Cerebellar nuclear complex (tissue), 1 donor: Measurements from ENCODE around the gene PRKN.

ENCODE experiments used
- DNase-seq, 2 experiments: peaks; one replicate each; lab custom pipeline; 2025; lab: John Stamatoyannopoulos, UW

PRKN gene

GRCh38 chr6:162187168-162187935, 540.2 kb downstream of the PRKN start:
- DNase-seq, result no peak

DNA sequence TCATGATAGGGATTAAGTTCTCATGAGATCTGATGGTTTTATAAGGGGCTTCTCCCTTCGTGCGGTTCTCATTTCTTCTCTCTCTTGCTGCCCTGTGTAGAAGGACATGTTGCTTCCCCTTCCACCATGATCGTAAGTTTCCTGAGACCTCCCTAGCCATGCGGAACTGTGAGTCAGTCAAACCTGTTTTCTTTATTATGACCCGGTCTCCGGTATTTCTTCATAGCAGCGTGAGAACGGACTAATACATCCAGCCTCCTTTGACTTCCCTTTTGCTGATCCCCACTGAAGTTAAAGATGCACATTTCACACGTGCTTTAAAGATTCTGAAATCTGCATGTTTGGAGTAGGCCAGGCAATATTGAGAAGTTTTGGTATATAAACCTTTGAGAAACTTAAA, 543.1 kb downstream of the PRKN start:
- DNase-seq, result no peak

DNA sequence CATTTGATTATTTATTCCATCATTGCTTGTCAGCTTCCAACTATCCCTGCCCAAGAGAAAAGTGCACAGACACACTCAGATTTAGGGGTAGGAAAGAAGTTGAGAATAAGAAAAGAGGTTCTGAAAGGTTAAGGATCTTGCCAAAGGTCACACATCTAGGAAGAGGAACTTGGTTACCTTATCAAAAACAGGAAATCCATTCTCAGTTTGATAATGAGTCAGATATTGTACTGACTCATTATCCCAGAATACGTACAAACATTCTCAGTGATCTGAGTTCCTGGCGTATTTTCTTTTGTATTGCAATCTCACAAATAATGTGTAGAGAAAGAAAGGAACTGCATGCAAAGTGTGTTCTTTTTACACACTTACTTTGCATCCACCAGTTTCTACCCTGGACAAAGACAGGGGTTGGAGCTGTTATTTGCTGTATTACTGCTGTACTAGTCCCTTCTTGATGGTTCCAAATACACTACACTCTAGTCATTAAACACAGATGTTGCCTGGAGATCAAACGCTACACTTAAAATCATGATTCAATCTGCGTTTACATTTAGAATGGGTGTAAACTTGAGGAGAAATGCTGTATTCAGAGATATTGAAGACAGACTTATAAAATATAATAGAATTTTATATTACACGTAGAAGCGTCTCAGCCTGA, 545.7 kb downstream of the PRKN start:
- DNase-seq, result no peak

DNA sequence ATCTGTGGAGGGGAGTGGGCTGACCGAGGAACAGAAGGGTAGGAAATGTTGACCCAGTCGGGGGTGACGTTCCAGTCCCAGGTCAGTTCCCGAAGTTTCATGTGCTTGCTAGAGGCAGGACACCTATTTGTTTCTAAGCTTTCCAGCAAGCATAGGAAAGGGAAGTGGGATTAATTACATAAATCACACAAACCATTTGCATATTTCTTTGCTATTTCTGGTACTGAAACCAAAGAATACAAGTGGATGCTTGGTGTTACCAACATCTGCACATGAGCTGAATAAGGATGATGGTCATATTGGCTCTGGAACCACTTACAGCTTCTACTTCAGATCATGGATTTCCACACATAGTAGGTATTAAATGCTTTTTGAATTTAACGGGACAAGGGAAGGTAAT, 546.5 kb downstream of the PRKN start:
- no peak for DNase-seq

DNA sequence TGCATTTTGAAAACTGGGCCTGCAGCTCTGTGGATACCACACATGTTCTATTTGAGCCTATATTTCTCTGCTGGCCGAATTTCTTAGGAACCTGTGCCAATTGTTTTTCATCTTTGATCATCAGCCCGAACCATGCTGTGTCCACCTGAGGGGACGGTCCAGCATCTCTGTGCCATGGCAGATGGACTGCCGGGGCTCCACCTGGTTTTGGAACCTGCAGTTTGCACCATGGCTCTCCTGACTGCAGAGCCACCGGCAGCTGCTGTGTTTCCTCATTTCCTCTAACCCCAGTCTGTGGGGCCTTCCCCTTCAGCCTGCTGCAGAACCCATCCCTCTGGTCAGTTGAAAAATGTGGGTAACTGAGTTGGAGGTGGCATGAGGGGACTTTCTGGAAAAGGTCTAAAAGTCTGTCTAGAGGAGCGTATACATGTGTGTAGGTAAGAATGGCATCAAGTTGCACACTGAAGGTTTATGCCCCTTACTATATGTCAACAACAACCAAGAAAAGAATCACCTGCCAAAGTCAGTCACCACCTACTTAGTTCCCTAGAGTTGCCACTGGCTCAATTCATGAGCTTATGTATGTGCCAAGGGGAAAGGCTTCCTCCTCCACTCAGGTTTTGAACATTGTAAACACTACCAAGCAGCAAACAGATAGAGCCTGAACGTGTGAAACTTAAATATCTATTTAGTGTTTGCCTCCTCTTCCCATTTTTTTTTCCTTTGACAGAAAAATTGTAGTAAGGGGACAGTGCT, 548.2 kb downstream of the PRKN start:
- peak; percentile 39 to 69 for DNase-seq

- no peak for DNase-seq
Measured at GRCh38 chr6:162178666-162179065, 548.9 kb downstream of the PRKN start.

GRCh38 chr6:162178266-162178665, 549.3 kb downstream of the PRKN start:
- DNase-seq, result no peak

DNA sequence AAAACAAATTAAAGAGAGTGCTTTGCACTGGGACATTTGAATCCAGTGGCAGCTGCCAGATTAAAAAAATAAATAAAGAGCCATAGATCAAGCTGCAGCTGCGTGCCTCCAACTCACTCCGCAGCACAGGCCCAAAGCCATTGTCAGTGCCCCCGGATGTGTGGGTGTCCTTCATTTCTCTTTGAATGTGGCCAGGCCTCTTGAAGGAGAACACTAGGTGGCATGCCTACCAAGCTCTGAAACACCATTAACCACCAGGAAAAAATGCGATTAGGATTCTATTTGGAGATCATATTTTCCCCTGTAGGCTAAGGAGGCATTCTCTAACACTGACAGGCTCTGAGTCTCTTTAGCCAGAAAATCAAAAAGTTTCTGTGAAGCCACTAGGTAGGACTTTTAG, 549.8 kb downstream of the PRKN start:
- no peak for DNase-seq

- DNase-seq, result no peak
Measured at GRCh38 chr6:162173466-162173865, 554.1 kb downstream of the PRKN start.

DNA sequence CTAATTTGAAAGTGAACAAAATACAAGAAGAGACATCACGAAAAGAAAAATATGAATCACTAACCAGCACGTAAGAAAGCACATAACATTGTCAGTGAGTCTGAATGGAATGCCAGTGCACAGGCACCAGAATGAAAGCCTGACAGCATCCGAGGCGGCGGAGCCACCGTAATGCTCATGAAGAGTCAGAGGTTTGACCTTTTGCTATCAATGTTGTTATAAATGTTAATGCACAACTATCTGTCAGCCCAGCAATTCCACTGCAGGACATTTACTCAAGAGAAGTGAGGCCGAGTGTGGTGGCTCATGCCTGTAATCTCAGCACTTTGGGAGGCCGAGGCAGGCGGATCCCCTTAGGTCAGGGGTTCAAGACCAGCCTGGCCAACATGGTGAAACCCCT, 562.1 kb downstream of the PRKN start:
- no peak for DNase-seq

DNA sequence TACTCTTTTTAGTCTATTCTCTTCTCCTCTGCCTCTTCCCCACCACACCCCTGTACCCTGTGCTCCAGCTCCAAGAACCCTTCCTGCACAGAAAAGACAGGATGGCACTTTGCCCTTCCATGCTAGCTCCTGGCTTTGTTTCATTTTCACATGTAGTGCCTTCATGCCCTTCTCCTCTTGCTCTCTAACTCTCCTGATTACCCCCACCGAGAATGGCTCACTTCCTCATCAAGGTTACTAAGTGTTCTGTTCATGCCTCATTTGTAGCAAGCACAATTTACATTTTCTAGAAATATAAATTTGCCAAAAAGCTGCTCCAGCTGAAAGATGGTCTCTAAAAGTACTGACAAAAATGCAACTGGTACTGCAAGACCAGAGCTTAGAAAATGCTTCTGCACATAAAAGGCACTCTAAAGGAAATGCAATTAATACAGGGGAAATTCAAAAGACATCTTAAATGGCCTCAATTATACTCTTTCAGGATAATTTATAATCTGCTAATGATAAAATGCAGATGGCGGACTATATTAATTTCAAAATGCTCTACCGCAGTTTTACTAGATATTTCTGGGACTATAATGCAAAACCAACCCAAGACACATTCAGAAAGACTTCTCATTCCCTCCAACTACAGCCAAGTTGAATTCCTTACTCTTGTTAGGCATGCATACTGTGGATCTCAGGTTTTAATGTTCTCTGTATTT, 570.2 kb downstream of the PRKN start:
- DNase-seq, result no peak

- DNase-seq, result no peak
Measured at GRCh38 chr6:162156146-162156545, 571.4 kb downstream of the PRKN start.

- DNase-seq, result no peak
Measured at GRCh38 chr6:162154930-162155329, 572.6 kb downstream of the PRKN start.

DNA sequence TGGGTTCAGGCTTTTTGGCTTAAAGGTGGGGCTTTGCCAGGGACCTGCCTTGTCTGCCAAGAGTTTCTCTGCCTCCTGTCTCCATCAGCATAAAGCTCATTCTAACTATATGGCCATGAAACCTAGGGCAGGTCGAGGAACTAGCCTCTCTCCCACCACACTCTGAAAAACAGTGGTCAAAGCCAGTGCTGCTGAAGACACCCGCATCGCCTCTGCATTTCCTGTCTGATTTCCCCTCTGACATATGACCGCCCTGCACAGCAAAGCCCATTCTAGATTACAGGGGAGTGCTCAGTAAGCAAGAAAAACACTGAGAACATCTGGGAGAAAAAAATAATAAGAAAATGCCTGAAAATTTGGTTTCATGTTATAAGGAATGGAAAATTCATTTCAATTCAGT, 573.6 kb downstream of the PRKN start:
- DNase-seq, result no peak

GRCh38 chr6:162153120-162153519, 574.4 kb downstream of the PRKN start:
- DNase-seq, result no peak

DNA sequence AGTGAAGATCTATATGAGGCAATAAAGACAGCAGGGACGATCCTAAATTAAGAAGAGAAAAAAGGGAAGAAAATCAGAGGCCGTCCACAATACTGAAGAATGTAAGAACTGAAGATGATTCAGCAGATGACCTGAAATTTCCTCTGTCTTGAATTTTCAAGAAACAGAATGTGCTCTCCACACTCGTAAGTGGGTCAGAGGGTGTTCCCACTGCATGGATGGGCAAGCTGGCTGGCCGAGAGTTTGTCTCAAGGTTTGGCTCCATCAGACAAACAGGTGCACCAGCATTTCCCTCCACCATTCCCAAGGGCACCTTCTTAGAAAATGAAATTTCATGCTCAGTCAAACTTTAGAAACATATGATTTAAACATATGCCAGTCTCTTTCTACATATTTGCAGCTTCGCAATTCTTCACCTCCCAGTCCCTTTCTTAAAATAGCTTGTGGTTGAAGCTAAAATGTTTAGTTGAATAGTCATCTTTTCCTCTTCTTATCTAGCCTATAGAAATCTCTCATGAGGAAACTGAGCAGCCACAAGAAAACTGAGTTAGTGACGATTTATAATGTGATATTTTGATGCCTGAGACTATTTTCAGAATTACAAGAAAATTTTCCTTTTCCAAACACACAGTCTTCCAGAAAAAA, 576.4 kb downstream of the PRKN start:
- peak; percentile 33 to 53 for DNase-seq

DNA sequence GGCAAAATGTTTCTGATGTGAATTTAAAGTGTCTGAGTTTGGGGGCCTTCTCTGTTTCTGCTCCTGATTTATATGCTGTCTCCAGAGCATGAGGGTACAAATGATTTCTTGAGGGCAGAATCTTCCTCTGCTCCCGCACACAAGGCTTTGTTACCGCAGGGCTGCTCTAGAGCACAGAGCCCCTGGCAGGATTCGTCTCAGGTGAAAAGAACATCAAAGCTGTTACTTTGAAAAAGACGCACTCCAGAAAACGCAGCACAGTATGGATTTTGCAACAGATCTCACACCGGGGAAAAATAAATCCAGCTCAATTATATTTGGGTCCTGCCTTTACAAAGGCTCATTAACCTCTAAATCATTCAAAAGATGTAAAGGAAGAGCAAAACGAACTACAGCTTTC, 577.3 kb downstream of the PRKN start:
- DNase-seq, result no peak

DNA sequence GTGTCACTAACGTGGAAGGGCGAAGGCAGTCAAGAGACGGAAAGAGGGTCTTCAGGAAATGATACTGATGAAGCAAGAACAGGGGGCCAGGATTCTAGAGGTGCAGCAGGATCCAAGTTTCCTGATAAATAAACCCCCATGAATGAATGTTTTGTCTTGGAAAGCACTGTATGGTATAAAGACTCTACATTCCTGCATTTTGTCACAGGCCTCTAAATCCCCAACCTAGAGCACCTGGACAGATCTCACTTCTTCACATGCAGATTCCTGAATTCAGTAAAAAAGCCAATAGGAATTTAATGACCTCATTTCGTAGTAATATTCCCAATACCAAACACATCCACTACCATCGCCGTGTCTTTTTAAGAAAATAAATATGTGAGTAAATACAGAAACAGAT, 577.8 kb downstream of the PRKN start:
- no peak for DNase-seq

DNA sequence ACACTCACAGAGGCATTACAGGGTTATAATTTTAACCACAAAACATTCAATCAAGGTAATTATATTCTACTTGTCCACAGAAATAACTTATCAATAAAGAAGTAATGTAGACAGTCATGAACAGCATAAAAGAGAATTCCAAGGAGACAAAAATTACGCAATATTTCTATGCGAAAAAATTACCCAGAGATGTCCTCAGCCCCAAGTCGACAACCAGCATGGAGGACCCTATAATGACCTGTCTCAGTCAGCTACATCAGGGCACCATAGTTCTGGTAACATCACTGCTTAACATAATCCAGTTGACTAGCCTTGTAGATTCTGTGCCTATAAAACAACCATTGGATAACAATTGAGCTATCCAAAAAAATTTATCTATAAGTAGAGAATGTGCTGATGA, 579.8 kb downstream of the PRKN start:
- DNase-seq, result no peak

GRCh38 chr6:162147281-162147680, 580.3 kb downstream of the PRKN start:
- no peak for DNase-seq

- DNase-seq, result no peak
Measured at GRCh38 chr6:162140251-162140852, 587.2 kb downstream of the PRKN start.
